ENCODE data around the gene CCDC169.

Gene CCDC169

GRCh38 chr13:36224730-36225129 is 72.9 kb downstream of the CCDC169 start:
- Histone ChIP-seq H3K4ac (ENCODE audit: low read length) (no peak overlapping the region), H3K18ac (ENCODE audit: low read length) (no peak overlapping the region), H2BK12ac (ENCODE audit: low read length) (no peak overlapping the region), H3K9me3 (replicated peaks in 1 of 2; ENCODE audit: control insufficient read depth in 2 of 2, insufficient read depth in 1 of 2, low read depth in 1 of 2, low read length in 2 of 2) (peaks cover 0 to 3% of the 10 kb centered on the region in 2 donors), H3K9ac (ENCODE audit: low read depth, low read length, poor library complexity) (no peak overlapping the region), H4K8ac (ENCODE audit: low read depth, low read length) (no peak overlapping the region), H3K27me3 (ENCODE audit: control insufficient read depth in 3 of 3, insufficient read depth in 3 of 3, low read depth in 1 of 3, low read length in 3 of 3) (no peaks in the 10 kb centered on the region), H3K4me1 (ENCODE audit: control insufficient read depth in 2 of 2, insufficient read depth in 1 of 2, low read depth in 1 of 2, low read length in 2 of 2) (no peaks in the 10 kb centered on the region), H3K36me3 (replicated peaks in 1 of 2; ENCODE audit: control insufficient read depth in 2 of 2, insufficient read depth in 2 of 2, low read length in 2 of 2) (peaks cover 0 to 1% of the 10 kb centered on the region in 2 donors), H3K79me1 (ENCODE audit: low read depth, low read length) (no peaks in the 10 kb centered on the region), H2BK5ac (ENCODE audit: low read length) (no peak overlapping the region), H2AFZ (ENCODE audit: low read length) (no peak overlapping the region), H4K91ac (ENCODE audit: low read depth, low read length, poor library complexity) (no peak overlapping the region), H2BK120ac (ENCODE audit: low read depth, low read length) (no peak overlapping the region), H2AK5ac (ENCODE audit: low read depth, low read length) (no peak overlapping the region), H2BK15ac (ENCODE audit: low read length) (no peak overlapping the region), H3K4me2 (ENCODE audit: insufficient read depth, low read length, poor library complexity, severe bottlenecking) (no peak overlapping the region), H3K27ac (replicated peaks; ENCODE audit: low read length) (no peak overlapping the region), H3K14ac (ENCODE audit: low read length) (no peak overlapping the region), H3K23ac (ENCODE audit: low read depth, low read length, poor library complexity) (no peak overlapping the region), H3K4me3 (ENCODE audit: low read length in 2 of 2) (no peak overlapping the region)
- no CpG with 5 or more reads among the region's 1 CpG for WGBS, 2 donors (ENCODE audit: extremely low coverage in 2 of 2, insufficient read length in 2 of 2, insufficient replicate concordance in 1 of 2)
- no peak for DNase-seq (ENCODE audit: low spot score)

- no peaks in the 10 kb centered on the region for H3K36me3 ChIP-seq (replicated peaks in 1 of 2; ENCODE audit: control insufficient read depth in 2 of 2, insufficient read depth in 2 of 2, low read length in 2 of 2)
- no peak overlapping the region for H3K14ac ChIP-seq (ENCODE audit: low read length)
- no peak overlapping the region for H3K9ac ChIP-seq (ENCODE audit: low read depth, low read length, poor library complexity)
- no peak overlapping the region for H3K27ac ChIP-seq (replicated peaks; ENCODE audit: low read length)
- no peak overlapping the region for H3K4me2 ChIP-seq (ENCODE audit: insufficient read depth, low read length, poor library complexity, severe bottlenecking)
- no peak overlapping the region for H2BK15ac ChIP-seq (ENCODE audit: low read length)
- no peak overlapping the region for H3K18ac ChIP-seq (ENCODE audit: low read length)
- H2BK120ac ChIP-seq (ENCODE audit: low read depth, low read length), result no peak overlapping the region
- H3K9me3 ChIP-seq (replicated peaks in 1 of 2; ENCODE audit: control insufficient read depth in 2 of 2, insufficient read depth in 1 of 2, low read depth in 1 of 2, low read length in 2 of 2), result no peaks in the 10 kb centered on the region
- no peak for DNase-seq (ENCODE audit: low spot score)
- H3K79me1 ChIP-seq (ENCODE audit: low read depth, low read length), result no peaks in the 10 kb centered on the region
- H2AK5ac ChIP-seq (ENCODE audit: low read depth, low read length), result no peak overlapping the region
- H2AFZ ChIP-seq (ENCODE audit: low read length), result no peak overlapping the region
- no peak overlapping the region for H3K23ac ChIP-seq (ENCODE audit: low read depth, low read length, poor library complexity)
- no peak overlapping the region for H4K8ac ChIP-seq (ENCODE audit: low read depth, low read length)
- no peak overlapping the region for H2BK5ac ChIP-seq (ENCODE audit: low read length)
- H3K4me3 ChIP-seq (ENCODE audit: low read length in 2 of 2), result no peak overlapping the region
- no peaks in the 10 kb centered on the region for H3K27me3 ChIP-seq (ENCODE audit: control insufficient read depth in 3 of 3, insufficient read depth in 3 of 3, low read depth in 1 of 3, low read length in 3 of 3)
- H3K4ac ChIP-seq (ENCODE audit: low read length), result no peak overlapping the region
- H2BK12ac ChIP-seq (ENCODE audit: low read length), result no peak overlapping the region
- no peaks in the 10 kb centered on the region for H3K4me1 ChIP-seq (ENCODE audit: control insufficient read depth in 2 of 2, insufficient read depth in 1 of 2, low read depth in 1 of 2, low read length in 2 of 2)
- no peak overlapping the region for H4K91ac ChIP-seq (ENCODE audit: low read depth, low read length, poor library complexity)
Observed at GRCh38 chr13:36219883-36220282, 77.7 kb downstream of the CCDC169 start.

- Histone ChIP-seq H3K79me1 (ENCODE audit: low read depth, low read length) (no peaks in the 10 kb centered on the region), H3K27ac (replicated peaks; ENCODE audit: low read length) (no peak overlapping the region), H3K18ac (ENCODE audit: low read length) (no peak overlapping the region), H3K9me3 (replicated peaks in 1 of 2; ENCODE audit: control insufficient read depth in 2 of 2, insufficient read depth in 1 of 2, low read depth in 1 of 2, low read length in 2 of 2) (no peaks in the 10 kb centered on the region), H2AK5ac (ENCODE audit: low read depth, low read length) (no peak overlapping the region), H3K23ac (ENCODE audit: low read depth, low read length, poor library complexity) (no peak overlapping the region), H2BK12ac (ENCODE audit: low read length) (no peak overlapping the region), H3K27me3 (ENCODE audit: control insufficient read depth in 3 of 3, insufficient read depth in 3 of 3, low read depth in 1 of 3, low read length in 3 of 3) (no peaks in the 10 kb centered on the region), H3K4ac (ENCODE audit: low read length) (no peak overlapping the region), H3K4me2 (ENCODE audit: insufficient read depth, low read length, poor library complexity, severe bottlenecking) (no peak overlapping the region), H3K36me3 (replicated peaks in 1 of 2; ENCODE audit: control insufficient read depth in 2 of 2, insufficient read depth in 2 of 2, low read length in 2 of 2) (no peaks in the 10 kb centered on the region), H4K8ac (ENCODE audit: low read depth, low read length) (no peak overlapping the region), H3K9ac (ENCODE audit: low read depth, low read length, poor library complexity) (no peak overlapping the region), H4K91ac (ENCODE audit: low read depth, low read length, poor library complexity) (no peak overlapping the region), H2BK15ac (ENCODE audit: low read length) (no peak overlapping the region), H2BK120ac (ENCODE audit: low read depth, low read length) (no peak overlapping the region), H3K14ac (ENCODE audit: low read length) (no peak overlapping the region), H3K4me3 (ENCODE audit: low read length in 2 of 2) (peak overlapping the region in 1 of 2 donors; percentile 14), H3K4me1 (ENCODE audit: control insufficient read depth in 2 of 2, insufficient read depth in 1 of 2, low read depth in 1 of 2, low read length in 2 of 2) (no peaks in the 10 kb centered on the region), H2BK5ac (ENCODE audit: low read length) (no peak overlapping the region), H2AFZ (ENCODE audit: low read length) (no peak overlapping the region)
- no peak for DNase-seq (ENCODE audit: low spot score)
- WGBS, 2 donors (ENCODE audit: extremely low coverage in 2 of 2, insufficient read length in 2 of 2, insufficient replicate concordance in 1 of 2), result no CpG with 5 or more reads among the region's 3 CpGs
Observed at GRCh38 chr13:36217456-36217855, 80.2 kb downstream of the CCDC169 start.

DNA sequence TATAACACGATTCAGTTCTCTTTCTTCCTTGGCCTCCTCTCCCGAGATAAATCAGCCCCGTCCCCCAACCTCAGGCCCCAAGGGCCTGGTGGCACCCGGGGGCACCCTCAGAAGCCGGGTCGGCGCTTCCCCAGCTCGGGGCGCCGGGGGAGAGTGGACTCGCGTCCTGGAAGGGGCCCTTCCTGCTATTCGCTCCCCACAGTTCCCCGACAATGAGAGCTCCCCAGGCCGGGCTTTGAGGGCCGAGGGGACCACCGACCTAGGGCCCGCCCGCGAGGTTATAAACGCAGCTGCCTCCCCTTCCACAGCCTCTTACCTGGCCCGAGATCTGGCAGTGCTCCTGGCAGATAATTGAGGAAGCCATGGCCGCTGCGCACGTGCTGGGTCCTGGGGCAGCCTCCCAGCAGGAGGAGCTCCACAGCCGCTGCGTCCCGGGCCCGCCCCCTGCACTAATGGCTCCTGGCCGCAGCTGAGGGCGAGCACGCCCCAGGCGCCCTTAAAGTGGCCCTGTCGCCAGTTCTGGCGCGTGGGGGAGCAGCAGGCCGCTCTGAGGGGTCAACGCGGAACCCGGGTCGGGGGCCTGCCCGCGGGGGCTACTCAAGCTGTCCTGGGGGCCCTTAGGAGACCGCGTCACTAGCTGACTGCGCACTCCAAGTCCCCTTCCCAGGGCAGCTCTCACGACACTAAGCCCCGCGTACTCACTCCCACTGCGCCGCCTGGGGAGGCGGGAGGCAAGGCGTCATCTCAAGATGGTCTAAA is 83.3 kb downstream of the CCDC169 start, which contains the start of gene SOHLH2:
SOHLH2 (minus strand) TSS at position 394 of the 759 bp plus-strand sequence; CDS start at position 364, 30 bp downstream.
- peaks cover 0 to 3% of the 10 kb centered on the region in 2 donors for H3K4me1 ChIP-seq (ENCODE audit: control insufficient read depth in 2 of 2, insufficient read depth in 1 of 2, low read depth in 1 of 2, low read length in 2 of 2)
- H3K18ac ChIP-seq (ENCODE audit: low read length), result peak within 1 kb of the TSS; percentile 61
- H3K27ac ChIP-seq (replicated peaks; ENCODE audit: low read length), result no peak within 1 kb of the TSS
- H3K4me2 ChIP-seq (ENCODE audit: insufficient read depth, low read length, poor library complexity, severe bottlenecking), result no peak within 1 kb of the TSS
- H2AK5ac ChIP-seq (ENCODE audit: low read depth, low read length), result peak within 1 kb of the TSS; percentile 44
- H3K4ac ChIP-seq (ENCODE audit: low read length), result no peak within 1 kb of the TSS
- no peak within 1 kb of the TSS for H2BK12ac ChIP-seq (ENCODE audit: low read length)
- no peak within 1 kb of the TSS for H4K8ac ChIP-seq (ENCODE audit: low read depth, low read length)
- H3K27me3 ChIP-seq (ENCODE audit: control insufficient read depth in 3 of 3, insufficient read depth in 3 of 3, low read depth in 1 of 3, low read length in 3 of 3), result no peaks in the 10 kb centered on the region
- no peaks in the 10 kb centered on the region for H3K79me1 ChIP-seq (ENCODE audit: low read depth, low read length)
- H4K91ac ChIP-seq (ENCODE audit: low read depth, low read length, poor library complexity), result no peak within 1 kb of the TSS
- peak within 1 kb of the TSS; percentile 26 for H3K23ac ChIP-seq (ENCODE audit: low read depth, low read length, poor library complexity)
- no peak for DNase-seq (ENCODE audit: low spot score)
- no peak within 1 kb of the TSS for H3K4me3 ChIP-seq (ENCODE audit: low read length in 2 of 2)
- no peak within 1 kb of the TSS for H2BK15ac ChIP-seq (ENCODE audit: low read length)
- no peak within 1 kb of the TSS for H3K9ac ChIP-seq (ENCODE audit: low read depth, low read length, poor library complexity)
- H2AFZ ChIP-seq (ENCODE audit: low read length), result no peak within 1 kb of the TSS
- no peak within 1 kb of the TSS for H2BK120ac ChIP-seq (ENCODE audit: low read depth, low read length)
- H3K9me3 ChIP-seq (replicated peaks in 1 of 2; ENCODE audit: control insufficient read depth in 2 of 2, insufficient read depth in 1 of 2, low read depth in 1 of 2, low read length in 2 of 2), result no peaks in the 10 kb centered on the region
- no peak within 1 kb of the TSS for H3K14ac ChIP-seq (ENCODE audit: low read length)
- WGBS, 2 donors (ENCODE audit: extremely low coverage in 2 of 2, insufficient read length in 2 of 2, insufficient replicate concordance in 1 of 2), result no CpG with 5 or more reads among the region's 53 CpGs
- no peaks in the 10 kb centered on the region for H3K36me3 ChIP-seq (replicated peaks in 1 of 2; ENCODE audit: control insufficient read depth in 2 of 2, insufficient read depth in 2 of 2, low read length in 2 of 2)
- peak within 1 kb of the TSS; percentile 91 for H2BK5ac ChIP-seq (ENCODE audit: low read length)

Measured in neuronal stem cell (in vitro differentiated cells).